GM12872 (cell line): ENCODE data around the gene TAF12.
A peak's percentile ranks its signal among the peaks of the same experiment; 100 is the strongest.

ENCODE experiments used
- TF ChIP-seq, protein P1 (sequence below): IDR thresholded peaks from 3 replicates; pipeline ENCODE4 v1.5.1; 2011; ENCODE audit warnings: low read depth, mild to moderate bottlenecking, low read length, moderate library complexity; ENCODE audit not compliant: insufficient read depth

TAF12 gene

GRCh38 chr1:28591708-28592320 lies 51.1 kb downstream of the TAF12 start, which contains the start of gene RAB42:
Gene RAB42 (plus strand): TSS chr1:28592265. CDS start chr1:28592512, 247 bp downstream.
- TF ChIP-seq, protein P1, sequence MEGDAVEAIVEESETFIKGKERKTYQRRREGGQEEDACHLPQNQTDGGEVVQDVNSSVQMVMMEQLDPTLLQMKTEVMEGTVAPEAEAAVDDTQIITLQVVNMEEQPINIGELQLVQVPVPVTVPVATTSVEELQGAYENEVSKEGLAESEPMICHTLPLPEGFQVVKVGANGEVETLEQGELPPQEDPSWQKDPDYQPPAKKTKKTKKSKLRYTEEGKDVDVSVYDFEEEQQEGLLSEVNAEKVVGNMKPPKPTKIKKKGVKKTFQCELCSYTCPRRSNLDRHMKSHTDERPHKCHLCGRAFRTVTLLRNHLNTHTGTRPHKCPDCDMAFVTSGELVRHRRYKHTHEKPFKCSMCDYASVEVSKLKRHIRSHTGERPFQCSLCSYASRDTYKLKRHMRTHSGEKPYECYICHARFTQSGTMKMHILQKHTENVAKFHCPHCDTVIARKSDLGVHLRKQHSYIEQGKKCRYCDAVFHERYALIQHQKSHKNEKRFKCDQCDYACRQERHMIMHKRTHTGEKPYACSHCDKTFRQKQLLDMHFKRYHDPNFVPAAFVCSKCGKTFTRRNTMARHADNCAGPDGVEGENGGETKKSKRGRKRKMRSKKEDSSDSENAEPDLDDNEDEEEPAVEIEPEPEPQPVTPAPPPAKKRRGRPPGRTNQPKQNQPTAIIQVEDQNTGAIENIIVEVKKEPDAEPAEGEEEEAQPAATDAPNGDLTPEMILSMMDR, result no peak

GRCh38 chr1:28582248-28582615 lies 60.6 kb downstream of the TAF12 start:
- TF ChIP-seq, protein P1, result no peak

GRCh38 chr1:28581531-28582247 lies 61.2 kb downstream of the TAF12 start:
- TF ChIP-seq, protein P1, result no peak

- TF ChIP-seq, protein P1, result peak; percentile 41; the same call in 1 of the 3 replicates
Measured at GRCh38 chr1:28580722-28581530, 61.9 kb downstream of the TAF12 start.

- TF ChIP-seq, protein P1, result no peak
Measured at GRCh38 chr1:28579401-28579800, 63.5 kb downstream of the TAF12 start.

DNA sequence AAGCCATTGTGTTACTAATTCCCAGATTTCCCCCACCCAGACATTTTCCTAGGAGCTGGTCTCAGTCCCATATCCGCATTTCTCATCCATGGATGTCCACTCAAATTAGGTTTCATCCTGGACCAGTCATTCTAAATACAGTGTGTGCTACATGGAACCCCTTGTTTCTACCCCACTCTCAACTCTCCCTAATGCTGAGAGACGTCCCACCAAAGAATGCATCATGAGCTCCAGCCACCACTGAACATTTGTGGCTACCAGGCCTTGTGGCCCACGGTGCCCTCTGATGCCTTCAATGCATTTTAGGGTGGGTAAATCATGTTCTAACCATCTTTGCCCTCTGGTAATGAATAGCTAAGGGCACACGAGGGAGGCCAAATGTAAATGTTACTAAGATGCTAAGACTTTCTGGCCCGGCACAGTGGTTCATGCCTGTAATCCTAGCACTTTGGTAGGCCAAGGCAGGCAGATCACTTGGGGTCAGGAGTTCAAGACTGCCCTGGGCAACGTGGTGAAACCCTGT lies 64.1 kb downstream of the TAF12 start:
- TF ChIP-seq, protein P1, result no peak

- TF ChIP-seq, protein P1, result no peak
Measured at GRCh38 chr1:28577738-28578536, 64.9 kb downstream of the TAF12 start.
